ENCODE data around the gene ARMH4.

Gene ARMH4

DNA sequence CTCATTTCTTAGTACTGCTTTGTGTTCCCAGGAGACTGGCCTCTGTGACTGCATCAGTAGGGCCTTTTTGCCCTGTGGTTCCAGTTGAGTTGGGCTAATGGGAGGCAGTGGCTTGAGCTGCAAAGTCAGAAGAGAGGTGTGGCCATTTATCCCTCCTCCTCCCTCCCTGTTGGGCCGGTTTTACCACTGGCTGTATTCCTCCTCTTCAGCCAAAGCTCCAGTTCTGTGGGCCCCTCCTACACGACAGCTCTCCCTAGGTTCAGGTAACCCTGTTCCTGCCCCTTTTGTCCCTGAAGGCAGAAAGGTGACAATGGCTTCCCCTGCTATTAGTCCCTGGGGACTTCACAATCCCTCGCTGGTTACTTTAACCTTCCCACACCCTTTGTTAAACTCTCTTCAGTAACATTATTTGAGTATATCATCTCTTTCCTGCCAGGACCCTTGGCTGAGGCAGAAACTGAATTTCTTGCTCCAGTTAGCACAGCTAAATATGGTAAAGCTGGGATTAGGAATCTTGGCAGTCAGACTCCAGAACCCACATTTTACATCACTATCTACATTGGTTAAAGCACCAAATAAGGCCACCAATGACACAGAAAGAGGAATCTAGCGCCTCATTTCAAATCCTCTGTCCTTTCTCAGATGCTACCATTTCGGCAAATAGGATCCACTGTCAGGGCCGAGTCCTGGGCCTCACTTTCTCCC is 164.3 kb downstream of the ARMH4 start:
- H3K9me3 ChIP-seq (ENCODE audit: control insufficient read depth, insufficient read depth, low read length): no peaks in the 10 kb centered on the region
- H3K36me3 ChIP-seq (ENCODE audit: control insufficient read depth, low read length): no peaks in the 10 kb centered on the region
- H3K79me2 ChIP-seq (ENCODE audit: control insufficient read depth, low read length): no peaks in the 10 kb centered on the region
- no peaks in the 10 kb centered on the region for H3K4me1 ChIP-seq (ENCODE audit: control insufficient read depth, low read length)
- TF ChIP-seq CTCF (IDR thresholded peaks at IDR 0.05; ENCODE audit: low read depth, low read length, poor library complexity, severe bottlenecking) (no peak), EZH2phosphoT487 (IDR thresholded peaks at IDR 0.05; ENCODE audit: borderline replicate concordance, low read length) (no peak)
- H3F3A ChIP-seq (ENCODE audit: control insufficient read depth, insufficient read depth): no peaks in the 10 kb centered on the region
- H3K27me3 ChIP-seq (ENCODE audit: control insufficient read depth, low read length): no peaks in the 10 kb centered on the region
- H3K27ac ChIP-seq (ENCODE audit: low read depth, low read length): no peak overlapping the region
- H3K9me2 ChIP-seq (replicated peaks; ENCODE audit: control insufficient read depth, low read length): no peaks in the 10 kb centered on the region
- H3K4me2 ChIP-seq (ENCODE audit: low read length): no peak overlapping the region
- no peak overlapping the region for H3K4me3 ChIP-seq (ENCODE audit: low read length)
- H4K20me1 ChIP-seq (ENCODE audit: control insufficient read depth, insufficient read depth, low read depth, low read length): no peaks in the 10 kb centered on the region

DNA sequence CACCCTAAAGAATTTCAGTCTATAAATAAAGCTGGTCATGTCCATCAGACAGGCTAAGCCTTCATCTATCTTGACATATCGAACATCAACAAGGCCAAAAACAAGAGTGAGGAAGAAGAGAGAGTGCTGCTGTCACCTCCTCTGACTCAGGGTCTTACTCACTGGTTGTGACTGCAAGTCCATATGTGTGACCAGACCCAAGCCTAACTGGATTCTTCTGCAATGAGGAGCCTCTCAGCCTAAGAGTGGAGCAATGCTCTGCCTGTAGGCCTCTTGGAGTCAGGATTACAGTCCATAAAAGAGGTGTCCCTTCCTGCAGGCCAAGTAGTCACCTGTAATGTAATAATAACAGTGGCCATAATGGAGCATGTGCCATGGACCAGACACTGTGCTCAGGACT is 165.0 kb downstream of the ARMH4 start:
- TF ChIP-seq CTCF (IDR thresholded peaks at IDR 0.05; ENCODE audit: low read depth, low read length, poor library complexity, severe bottlenecking) (no peak), EZH2phosphoT487 (IDR thresholded peaks at IDR 0.05; ENCODE audit: borderline replicate concordance, low read length) (no peak)
- Histone ChIP-seq H3K79me2 (ENCODE audit: control insufficient read depth, low read length) (no peaks in the 10 kb centered on the region), H3K4me2 (ENCODE audit: low read length) (no peak overlapping the region), H3K36me3 (ENCODE audit: control insufficient read depth, low read length) (no peaks in the 10 kb centered on the region), H3K9me2 (replicated peaks; ENCODE audit: control insufficient read depth, low read length) (no peaks in the 10 kb centered on the region), H3F3A (ENCODE audit: control insufficient read depth, insufficient read depth) (no peaks in the 10 kb centered on the region), H3K4me3 (ENCODE audit: low read length) (no peak overlapping the region), H3K27me3 (ENCODE audit: control insufficient read depth, low read length) (no peaks in the 10 kb centered on the region), H3K4me1 (ENCODE audit: control insufficient read depth, low read length) (no peaks in the 10 kb centered on the region), H3K27ac (ENCODE audit: low read depth, low read length) (no peak overlapping the region), H3K9me3 (ENCODE audit: control insufficient read depth, insufficient read depth, low read length) (no peaks in the 10 kb centered on the region), H4K20me1 (ENCODE audit: control insufficient read depth, insufficient read depth, low read depth, low read length) (no peaks in the 10 kb centered on the region)

GRCh38 chr14:57982804-57983634 is 169.0 kb downstream of the ARMH4 start:
- Histone ChIP-seq H3K79me2 (ENCODE audit: control insufficient read depth, low read length) (no peaks in the 10 kb centered on the region), H3K27ac (ENCODE audit: low read depth, low read length) (no peak overlapping the region), H3K27me3 (ENCODE audit: control insufficient read depth, low read length) (no peaks in the 10 kb centered on the region), H3K9me3 (ENCODE audit: control insufficient read depth, insufficient read depth, low read length) (no peaks in the 10 kb centered on the region), H3K9me2 (replicated peaks; ENCODE audit: control insufficient read depth, low read length) (no peaks in the 10 kb centered on the region), H3F3A (ENCODE audit: control insufficient read depth, insufficient read depth) (no peaks in the 10 kb centered on the region), H3K4me2 (ENCODE audit: low read length) (no peak overlapping the region), H3K36me3 (ENCODE audit: control insufficient read depth, low read length) (no peaks in the 10 kb centered on the region), H3K4me1 (ENCODE audit: control insufficient read depth, low read length) (no peaks in the 10 kb centered on the region), H3K4me3 (ENCODE audit: low read length) (no peak overlapping the region), H4K20me1 (ENCODE audit: control insufficient read depth, insufficient read depth, low read depth, low read length) (no peaks in the 10 kb centered on the region)
- TF ChIP-seq CTCF (IDR thresholded peaks at IDR 0.05; ENCODE audit: low read depth, low read length, poor library complexity, severe bottlenecking): no peak
- TF ChIP-seq EZH2phosphoT487 (IDR thresholded peaks at IDR 0.05; ENCODE audit: borderline replicate concordance, low read length): no peak

Measured in DOHH2 (cell line).